GM12878 (cell line): ENCODE results near the gene SLC4A3. TPM values are rescaled to one million over a fixed set of nuclear protein-coding genes. Genes with fewer than 3 reads are reported as not detected.

Experiments
- ATAC-seq: fragments of 200-7000 bp; cut with Tn5 transposase; 3 replicates; pipeline ENCODE4 v1.9.1; 2020; ENCODE audit warnings: mild to moderate bottlenecking, moderate library complexity
- BruUV-seq: library from RNA; stranded (reverse); fragments of 400-500 nt; replicated peaks from 2 replicates; lab custom pipeline; 2021; lab: Mats Ljungman, UMichigan
- CTCF ChIA-PET: fragments of 300-600 bp; sonication (Branson Sonifier 250); formaldehyde crosslinking; extraction: SDS; loops from one replicate; lab custom pipeline; 2021; ENCODE audit warnings: inconsistent platforms; lab: Yijun Ruan, JAX
- POLR2A ChIA-PET: fragments of 350-600 bp; formaldehyde crosslinking; extraction: SDS; loops from one replicate; lab custom pipeline; 2021; ENCODE audit warnings: inconsistent platforms; lab: Charles Lee
- RAD21 ChIA-PET: fragments of 300-600 bp; sonication (Branson Sonifier 250); formaldehyde crosslinking; loops from one replicate; lab custom pipeline; 2023; ENCODE audit warnings: antibody characterized with exemption; ENCODE audit not compliant: unreplicated experiment; lab: Charles Lee
- SMC1A ChIA-PET: fragments of 300-600 bp; sonication (Branson Sonifier 250); formaldehyde crosslinking; loops from one replicate; lab custom pipeline; 2023; ENCODE audit not compliant: unreplicated experiment, uncharacterized antibody; lab: Charles Lee
- DNase-seq: peaks from one replicate; pipeline ENCODE4 v3.0.0-alpha.2; 2011; ENCODE audit warnings: low read depth, low spot score
- FAIRE-seq: peaks from 3 replicates; lab custom pipeline; 2011; peaks lifted over from hg19 to GRCh38; lab: Jason Lieb, UNC
- H2AFZ ChIP-seq: 2 replicates; pipeline ENCODE4 v1.6.0; 2011; ENCODE audit warnings: low read depth, low read length, control low read depth; ENCODE audit not compliant: control insufficient read depth
- H3K27ac ChIP-seq: 2 replicates; pipeline ENCODE4 v1.5.1; 2011; ENCODE audit warnings: control low read depth; ENCODE audit not compliant: control insufficient read depth, insufficient read depth
- H3K27me3 ChIP-seq, 2 experiments: replicated peaks in 1 of 2; 2 replicates each; pipeline versions ENCODE4 v1.6.0 to v1.6.1; 2011; ENCODE audit warnings: low read length in 1 of 2; ENCODE audit not compliant: control insufficient read depth in 2 of 2, insufficient read depth in 2 of 2
- H3K36me3 ChIP-seq, 2 experiments: 2 replicates each; pipeline ENCODE4 v1.5.1; 2011; ENCODE audit warnings: low read length in 1 of 2; ENCODE audit not compliant: control insufficient read depth in 2 of 2, insufficient read depth in 2 of 2
- H3K4me1 ChIP-seq: 2 replicates; pipeline ENCODE4 v1.6.1; 2011; ENCODE audit warnings: mild to moderate bottlenecking, low read length, moderate library complexity, mixed read lengths; ENCODE audit not compliant: control insufficient read depth, insufficient read depth
- H3K4me2 ChIP-seq: 2 replicates; pipeline ENCODE4 v1.6.0; 2011; ENCODE audit warnings: control low read depth; ENCODE audit not compliant: control insufficient read depth, insufficient read depth
- H3K4me3 ChIP-seq: fragments of 200-600 bp; sonication (generic); 2 replicates; pipeline ENCODE4 v1.5.1; 2016
- H3K79me2 ChIP-seq: 2 replicates; pipeline ENCODE4 v1.6.0; 2011; ENCODE audit warnings: low read length; ENCODE audit not compliant: control insufficient read depth, insufficient read depth
- H3K9ac ChIP-seq: 2 replicates; pipeline ENCODE4 v1.8.0; 2011; ENCODE audit warnings: low read length, control low read depth, mixed read lengths; ENCODE audit not compliant: control insufficient read depth, insufficient read depth
- H3K9me3 ChIP-seq: replicated peaks from 3 replicates; pipeline ENCODE4 v1.5.1; 2011; ENCODE audit warnings: mild to moderate bottlenecking, low read length; ENCODE audit not compliant: control insufficient read depth, insufficient read depth
- H4K20me1 ChIP-seq: 2 replicates; pipeline ENCODE4 v1.6.0; 2011; ENCODE audit not compliant: control insufficient read depth, insufficient read depth
- BCLAF1 ChIP-seq: fragments of 450-650 bp; IDR thresholded peaks from 2 replicates; pipeline ENCODE4 v1.6.1; 2017; ENCODE audit warnings: antibody characterized with exemption, mild to moderate bottlenecking, moderate library complexity
- DPF2 ChIP-seq: fragments of 450-650 bp; IDR thresholded peaks from 2 replicates; pipeline ENCODE4 v1.6.1; 2017; ENCODE audit warnings: mild to moderate bottlenecking
- SMAD1 ChIP-seq: fragments of 450-650 bp; IDR thresholded peaks from 2 replicates; pipeline ENCODE4 v1.6.1; 2018; ENCODE audit warnings: mild to moderate bottlenecking, low read depth; ENCODE audit not compliant: partially characterized antibody
- TCF7 ChIP-seq: IDR thresholded peaks from 2 replicates; pipeline ENCODE4 v1.6.1; 2014; ENCODE audit warnings: antibody characterized with exemption, borderline replicate concordance
- ZNF384 ChIP-seq: IDR thresholded peaks from 2 replicates; pipeline ENCODE4 v1.6.1; 2012; ENCODE audit warnings: low read depth, mild to moderate bottlenecking, low read length, improper control_type of control experiment, borderline replicate concordance
- WGBS: methylation state at CpG from one replicate; pipeline ENCODE4 v1.1.6; 2016; ENCODE audit warnings: low lambda C conversion rate; ENCODE audit not compliant: insufficient replicate concordance, insufficient coverage; ENCODE audit errors: missing lambda C conversion rate; 5-methylcytosine and 5-hydroxymethylcytosine counted together
- in situ Hi-C: fragments of 300-500 bp; cut with MboI; formaldehyde crosslinking; loops from 9 replicates; pipeline ENCODE4 v1.14.3; 2018; ENCODE audit warnings: mixed read lengths
- intact Hi-C: fragments of 100-400 bp; cut with micrococcal nuclease; formaldehyde crosslinking; loops from one replicate; pipeline ENCODE4 v1.14.2; 2022; ENCODE audit not compliant: unreplicated experiment
- polyA plus RNA-seq, 11 experiments: library from polyadenylated mRNA; depleted of rRNA in 4 of 11; unstranded in 6 of 11; stranded (reverse) in 5 of 11; fragments of >200 nt; fragmentation: Nextera tagmentation in 4 of 11; fragmentation: Illumina TruSeq in 1 of 11; extraction: Ambion mirVana in 4 of 11; extraction: Trizol in 1 of 11; gene quantifications; 1 replicate in 1 of 11; 2 replicates in 10 of 11; pipeline versions ENCODE4 v1.2.1 to v1.2.3, GENCODE V29; 2011 to 2016; ENCODE audit warnings: inconsistent platforms in 2 of 11, missing spikeins in 2 of 11, low read depth in 1 of 11
- total RNA-seq, 4 experiments: library from RNA; depleted of rRNA in 3 of 4; stranded (reverse); fragments of >200 nt in 3 of 4; fragmentation: Illumina TruSeq in 1 of 4; extraction: Trizol in 1 of 4; gene quantifications; 2 replicates each; pipeline versions ENCODE4 v1.2.1 to v1.2.3, GENCODE V29; 2013 to 2021

Gene SLC4A3
- total and polyA plus RNA-seq, 10 of the 15 experiments (the other 5 are each of a cell fraction or from before 2014, with no cell fraction given), result 0.05 to 0.08 TPM; not detected in 8

GRCh38 chr2:219630770-219631405 is 3.5 kb downstream of the SLC4A3 start:
- RAD21 ChIA-PET, result no interaction called here
- no peaks in the 10 kb centered on the region; the same call in 2 of the 3 replicates for H3K9me3 ChIP-seq
- 38% methylated on average over 13 of the region's 17 CpGs for WGBS
- no peak overlapping the region for H3K4me2 ChIP-seq
- H3K4me3 ChIP-seq, result no peak overlapping the region
- intact Hi-C loops (loop anchor here (10.0 kb wide), 1 partner anchor 156 kb away; no protein-coding TSS in a partner anchor), in situ Hi-C loops (no loop called here)
- no peaks in the 10 kb centered on the region for H3K4me1 ChIP-seq
- CTCF ChIA-PET, result interaction anchor here (2.5 kb wide), 1 partner anchor 11 kb away, joined by 9 read pairs; no protein-coding TSS in a partner anchor
- no TSS peak for BruUV-seq
- no peak overlapping the region for H3K9ac ChIP-seq
- TF ChIP-seq TCF7 (no peak), ZNF384 (no peak), DPF2 (no peak), SMAD1 (no peak), BCLAF1 (no peak)
- POLR2A ChIA-PET, result no interaction called here
- ATAC-seq, result no peak
- H3K27me3 ChIP-seq, result peaks cover 4 to 6% of the 10 kb centered on the region in 2 experiments
- SMC1A ChIA-PET, result interaction anchor here (1.1 kb wide), 1 partner anchor 11 kb away, joined by 3 read pairs; no protein-coding TSS in a partner anchor
- no peak for FAIRE-seq
- no peak overlapping the region for H3K27ac ChIP-seq
- no peaks in the 10 kb centered on the region; the same call in 1 of the 2 replicates for H4K20me1 ChIP-seq
- no peak overlapping the region for H2AFZ ChIP-seq
- DNase-seq, result no peak
- no peaks in the 10 kb centered on the region for H3K79me2 ChIP-seq
- no peaks in the 10 kb centered on the region for H3K36me3 ChIP-seq
